ENCODE results near the gene GSAP. TPM values are rescaled to one million over a fixed set of nuclear protein-coding genes. Genes with fewer than 3 reads are reported as not detected.

GSAP gene
- total and polyA plus RNA-seq, 2 donors (not counting 1 experiment from before 2014, with no cell fraction given), result 140 to 207 TPM

DNA sequence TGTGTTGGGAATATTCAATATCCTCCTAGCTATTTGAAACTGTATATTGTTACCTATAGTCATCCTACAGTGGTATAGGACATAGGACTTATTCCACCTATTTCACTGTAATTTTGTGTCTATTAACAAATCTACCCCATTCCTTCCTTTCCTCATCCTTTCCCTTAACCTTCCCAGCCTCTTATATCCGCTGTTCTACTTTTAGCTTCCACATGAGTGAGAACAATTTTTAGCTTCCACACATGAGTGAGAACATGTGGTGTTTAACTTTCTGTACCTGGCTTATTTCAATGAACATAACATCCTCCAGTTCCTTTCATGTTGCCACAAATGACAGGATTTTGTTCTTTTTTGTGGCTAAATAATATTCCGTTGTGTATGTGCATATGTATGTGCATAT is 120.6 kb downstream of the GSAP start:
- Mint-ChIP-seq H3K4me3 (no peak overlapping the region), H3K27ac (no peak overlapping the region), H3K4me1 (no peaks in the 10 kb centered on the region), H3K9me3 (ENCODE audit: insufficient read depth) (peaks cover 23% of the 10 kb centered on the region), H3K27me3 (no peaks in the 10 kb centered on the region)
- H3K4me2 ChIP-seq (replicated peaks; ENCODE audit: low read depth, low read length, poor library complexity, severe bottlenecking), result no peak overlapping the region
- CTCF ChIA-PET, result interaction anchor here (1.2 kb wide), 1 partner anchor 48 kb away, joined by 3 read pairs; no protein-coding TSS in a partner anchor
- H3K27ac ChIP-seq (ENCODE audit: low read length in 2 of 2), result no peak overlapping the region
- H4K20me1 ChIP-seq (ENCODE audit: control insufficient read depth, insufficient read depth, low read length, poor library complexity, severe bottlenecking), result no peaks in the 10 kb centered on the region
- POLR2A ChIA-PET, result no interaction called here
- TF ChIP-seq, protein P1, sequence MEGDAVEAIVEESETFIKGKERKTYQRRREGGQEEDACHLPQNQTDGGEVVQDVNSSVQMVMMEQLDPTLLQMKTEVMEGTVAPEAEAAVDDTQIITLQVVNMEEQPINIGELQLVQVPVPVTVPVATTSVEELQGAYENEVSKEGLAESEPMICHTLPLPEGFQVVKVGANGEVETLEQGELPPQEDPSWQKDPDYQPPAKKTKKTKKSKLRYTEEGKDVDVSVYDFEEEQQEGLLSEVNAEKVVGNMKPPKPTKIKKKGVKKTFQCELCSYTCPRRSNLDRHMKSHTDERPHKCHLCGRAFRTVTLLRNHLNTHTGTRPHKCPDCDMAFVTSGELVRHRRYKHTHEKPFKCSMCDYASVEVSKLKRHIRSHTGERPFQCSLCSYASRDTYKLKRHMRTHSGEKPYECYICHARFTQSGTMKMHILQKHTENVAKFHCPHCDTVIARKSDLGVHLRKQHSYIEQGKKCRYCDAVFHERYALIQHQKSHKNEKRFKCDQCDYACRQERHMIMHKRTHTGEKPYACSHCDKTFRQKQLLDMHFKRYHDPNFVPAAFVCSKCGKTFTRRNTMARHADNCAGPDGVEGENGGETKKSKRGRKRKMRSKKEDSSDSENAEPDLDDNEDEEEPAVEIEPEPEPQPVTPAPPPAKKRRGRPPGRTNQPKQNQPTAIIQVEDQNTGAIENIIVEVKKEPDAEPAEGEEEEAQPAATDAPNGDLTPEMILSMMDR (IDR thresholded peaks at IDR 0.05), result no peak
- TF ChIP-seq EZH2 (IDR thresholded peaks at IDR 0.05; ENCODE audit: borderline replicate concordance, insufficient read depth, low read depth, low read length, poor library complexity, severe bottlenecking), result no peak
- H3K4me3 ChIP-seq (ENCODE audit: control extremely low read depth in 1 of 5, extremely low read depth in 1 of 5, insufficient read depth in 1 of 5, low read depth in 2 of 5, low read length in 4 of 5), result no peak overlapping the region
- H2AFZ ChIP-seq (ENCODE audit: insufficient read depth, low read depth, low read length, poor library complexity, severe bottlenecking), result no peak overlapping the region
- no peaks in the 10 kb centered on the region for H3K36me3 ChIP-seq (replicated peaks in 1 of 2; ENCODE audit: control extremely low read depth in 1 of 2, control insufficient read depth in 1 of 2, extremely low read depth in 1 of 2, insufficient read depth in 2 of 2, low read length in 1 of 2)
- no peaks in the 10 kb centered on the region for H3K4me1 ChIP-seq (ENCODE audit: control insufficient read depth in 2 of 2, insufficient read depth in 2 of 2, low read length in 2 of 2)
- DNase-seq, result no peak
- peaks cover 3 to 14% (median 8%) of the 10 kb centered on the region in 3 donors for H3K9me3 ChIP-seq (ENCODE audit: control extremely low read depth in 1 of 3, control insufficient read depth in 2 of 3, insufficient read depth in 1 of 3, low read length in 2 of 3)
- no peak for ATAC-seq (ENCODE audit: low read depth)
- no peaks in the 10 kb centered on the region for H3K27me3 ChIP-seq (replicated peaks in 1 of 4; ENCODE audit: control extremely low read depth in 1 of 4, control insufficient read depth in 3 of 4, insufficient read depth in 4 of 4, low read length in 3 of 4)
- no peaks in the 10 kb centered on the region for H3K79me2 ChIP-seq (ENCODE audit: control insufficient read depth, insufficient read depth, low read length)
- intact Hi-C loops (cut with micrococcal nuclease), result no loop called here
- H3K9ac ChIP-seq (ENCODE audit: low read length), result no peak overlapping the region
- WGBS (ENCODE audit: insufficient coverage), result no CpG with 5 or more reads among the region's 2 CpGs

DNA sequence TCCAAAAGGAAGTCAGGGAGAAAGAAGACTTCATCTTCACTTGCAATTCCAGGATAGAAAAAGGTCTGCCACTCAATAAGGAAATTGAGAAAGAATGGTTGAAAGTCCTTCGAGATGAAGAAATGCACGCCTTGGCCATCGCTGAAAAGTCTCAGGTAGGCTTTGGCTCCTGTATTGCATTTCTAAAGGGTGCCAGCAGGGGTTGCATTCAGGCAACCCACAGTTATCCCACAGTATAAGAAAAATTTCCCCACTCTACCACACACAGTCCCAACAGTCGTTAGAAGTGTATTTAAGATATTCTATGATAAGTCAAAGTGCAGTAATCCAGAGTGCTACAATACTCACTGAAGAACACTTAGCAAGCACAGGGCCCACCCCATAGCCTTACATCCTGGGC is 123.1 kb downstream of the GSAP start:
- no peak for DNase-seq
- WGBS (ENCODE audit: insufficient coverage), result 100% methylated on average over 3 of the region's 4 CpGs

More for the DNA sequence above, 123.1 kb downstream of the GSAP start:
- Histone ChIP-seq H3K4me3 (ENCODE audit: control extremely low read depth in 1 of 5, extremely low read depth in 1 of 5, insufficient read depth in 1 of 5, low read depth in 2 of 5, low read length in 4 of 5) (no peak overlapping the region), H2AFZ (ENCODE audit: insufficient read depth, low read depth, low read length, poor library complexity, severe bottlenecking) (no peak overlapping the region), H3K4me2 (replicated peaks; ENCODE audit: low read depth, low read length, poor library complexity, severe bottlenecking) (no peak overlapping the region), H3K4me1 (ENCODE audit: control insufficient read depth in 2 of 2, insufficient read depth in 2 of 2, low read length in 2 of 2) (peaks cover 11 to 13% of the 10 kb centered on the region in 2 donors), H3K27me3 (replicated peaks in 1 of 4; ENCODE audit: control extremely low read depth in 1 of 4, control insufficient read depth in 3 of 4, insufficient read depth in 4 of 4, low read length in 3 of 4) (no peaks in the 10 kb centered on the region), H3K27ac (ENCODE audit: low read length in 2 of 2) (no peak overlapping the region), H3K9me3 (ENCODE audit: control extremely low read depth in 1 of 3, control insufficient read depth in 2 of 3, insufficient read depth in 1 of 3, low read length in 2 of 3) (peaks cover 1 to 8% (median 5%) of the 10 kb centered on the region in 3 donors), H4K20me1 (ENCODE audit: control insufficient read depth, insufficient read depth, low read length, poor library complexity, severe bottlenecking) (no peaks in the 10 kb centered on the region), H3K36me3 (replicated peaks in 1 of 2; ENCODE audit: control extremely low read depth in 1 of 2, control insufficient read depth in 1 of 2, extremely low read depth in 1 of 2, insufficient read depth in 2 of 2, low read length in 1 of 2) (no peaks in the 10 kb centered on the region), H3K79me2 (ENCODE audit: control insufficient read depth, insufficient read depth, low read length) (no peaks in the 10 kb centered on the region), H3K9ac (ENCODE audit: low read length) (no peak overlapping the region)
- H3K9me3 Mint-ChIP-seq (ENCODE audit: insufficient read depth), result peaks cover 13% of the 10 kb centered on the region
- no peak for ATAC-seq (ENCODE audit: low read depth)
- TF ChIP-seq EZH2 (IDR thresholded peaks at IDR 0.05; ENCODE audit: borderline replicate concordance, insufficient read depth, low read depth, low read length, poor library complexity, severe bottlenecking), result no peak
- TF ChIP-seq, protein P1 (IDR thresholded peaks at IDR 0.05), result no peak
- H3K4me1 Mint-ChIP-seq, result peaks cover 15% of the 10 kb centered on the region
- CTCF ChIA-PET, result no interaction called here
- POLR2A ChIA-PET, result no interaction called here
- no peak overlapping the region for H3K4me3 Mint-ChIP-seq
- no peak overlapping the region for H3K27ac Mint-ChIP-seq
- H3K27me3 Mint-ChIP-seq, result no peaks in the 10 kb centered on the region
- intact Hi-C loops (cut with micrococcal nuclease), result no loop called here

All from B cell (primary cell).